Medulla oblongata (tissue), 1 donor: ENCODE results near the gene HM13.
"Not testable (repeated sequence)": the region's sequence is repeated elsewhere in the genome, so short reads cannot be mapped to it uniquely, and the experiment has no call there.

Source experiments
- DNase-seq: peaks from one replicate; pipeline ENCODE4 v3.0.0-alpha.2; 2015; ENCODE audit errors: extremely low spot score

The HM13 gene

DNA sequence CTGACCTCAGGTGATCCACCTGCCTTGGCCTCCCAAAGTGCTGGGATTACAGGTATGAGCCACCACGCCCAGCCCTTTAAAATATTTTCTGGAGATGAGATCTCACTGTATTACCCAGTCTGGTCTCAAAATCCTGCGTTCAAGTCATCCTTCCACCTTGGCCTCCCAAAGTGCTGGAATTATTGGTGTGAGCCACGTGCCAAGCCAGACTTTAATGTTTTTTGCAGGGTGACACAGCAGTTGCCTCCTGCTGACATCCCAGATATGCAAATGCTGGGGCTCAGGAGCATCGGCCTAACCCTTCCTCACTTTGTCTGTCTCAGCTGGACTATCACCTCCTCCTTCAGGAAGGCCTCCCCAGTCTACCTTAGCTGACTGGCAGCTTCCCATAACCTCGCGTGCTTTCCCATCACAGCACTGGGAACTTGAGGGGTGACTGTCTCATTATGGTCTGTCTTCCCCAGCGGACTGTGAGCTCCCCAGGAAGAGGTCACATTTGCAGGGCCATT, 76.5 kb downstream of the HM13 start:
- DNase-seq, result no peak

DNA sequence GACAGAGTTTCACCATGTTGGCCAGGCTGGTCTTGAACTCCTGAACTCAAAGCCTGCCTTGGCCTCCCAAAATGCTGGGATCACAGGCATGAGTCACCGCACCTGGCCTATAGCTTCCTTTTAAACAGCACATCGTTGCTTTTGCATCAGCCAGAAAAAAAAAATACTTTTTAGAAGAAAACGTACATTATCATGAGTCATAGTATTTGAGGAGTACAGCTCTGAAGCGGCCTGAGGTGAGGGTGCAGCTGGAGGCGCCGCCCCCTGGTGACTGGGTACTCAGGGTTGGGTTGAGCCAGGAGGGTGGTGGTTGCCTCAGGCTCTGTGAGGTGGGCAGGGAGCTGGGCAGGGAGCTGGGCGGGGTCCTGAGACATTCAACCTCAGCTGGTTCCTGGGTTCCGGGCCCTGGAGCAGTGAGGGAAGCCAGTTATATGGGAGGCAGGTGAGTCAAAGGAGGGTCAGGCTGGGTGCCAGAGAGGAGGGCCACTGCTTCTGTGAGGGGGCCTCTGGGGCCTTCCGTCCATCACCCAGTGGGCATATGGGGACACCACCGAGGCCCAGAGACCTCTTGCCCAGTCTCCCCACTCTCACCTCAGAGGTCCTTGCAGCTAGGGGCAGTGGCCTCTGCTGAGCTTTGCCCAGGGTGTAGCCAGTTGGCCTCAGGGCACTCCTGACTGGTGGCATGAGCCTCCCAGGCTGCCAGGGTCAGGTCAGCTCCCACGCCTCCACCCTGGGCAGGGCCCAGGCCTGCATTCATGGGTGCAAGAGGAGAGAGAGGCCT, 79.2 kb downstream of the HM13 start:
- DNase-seq, result no peak

DNA sequence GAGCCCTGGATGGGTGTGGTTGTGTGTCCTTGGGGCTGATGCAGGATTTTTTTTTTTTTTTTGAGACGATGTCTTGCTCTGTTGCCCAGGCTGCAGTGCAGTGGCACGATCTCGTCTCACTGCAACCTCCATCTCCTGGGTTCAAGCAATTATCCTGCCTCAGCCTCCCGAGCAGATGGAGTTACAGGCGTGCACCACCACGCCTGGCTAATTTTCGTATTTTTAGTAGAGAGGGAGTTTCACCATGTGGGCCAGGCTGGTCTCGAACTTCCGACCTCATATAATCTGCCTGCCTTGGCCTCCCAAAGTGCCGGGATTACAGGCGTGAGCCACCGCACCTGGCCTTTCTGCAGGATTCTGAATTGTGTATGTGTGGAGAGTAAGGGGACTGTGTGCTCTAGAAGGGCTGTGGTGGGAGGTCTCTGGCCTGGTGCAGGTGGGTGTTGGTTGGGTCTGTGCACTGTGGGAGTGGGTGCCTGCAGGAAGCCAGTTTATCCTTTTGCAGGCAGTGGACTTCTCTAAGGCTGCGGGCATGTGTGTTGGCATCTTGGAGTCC, 79.8 kb downstream of the HM13 start:
- no peak for DNase-seq

DNA sequence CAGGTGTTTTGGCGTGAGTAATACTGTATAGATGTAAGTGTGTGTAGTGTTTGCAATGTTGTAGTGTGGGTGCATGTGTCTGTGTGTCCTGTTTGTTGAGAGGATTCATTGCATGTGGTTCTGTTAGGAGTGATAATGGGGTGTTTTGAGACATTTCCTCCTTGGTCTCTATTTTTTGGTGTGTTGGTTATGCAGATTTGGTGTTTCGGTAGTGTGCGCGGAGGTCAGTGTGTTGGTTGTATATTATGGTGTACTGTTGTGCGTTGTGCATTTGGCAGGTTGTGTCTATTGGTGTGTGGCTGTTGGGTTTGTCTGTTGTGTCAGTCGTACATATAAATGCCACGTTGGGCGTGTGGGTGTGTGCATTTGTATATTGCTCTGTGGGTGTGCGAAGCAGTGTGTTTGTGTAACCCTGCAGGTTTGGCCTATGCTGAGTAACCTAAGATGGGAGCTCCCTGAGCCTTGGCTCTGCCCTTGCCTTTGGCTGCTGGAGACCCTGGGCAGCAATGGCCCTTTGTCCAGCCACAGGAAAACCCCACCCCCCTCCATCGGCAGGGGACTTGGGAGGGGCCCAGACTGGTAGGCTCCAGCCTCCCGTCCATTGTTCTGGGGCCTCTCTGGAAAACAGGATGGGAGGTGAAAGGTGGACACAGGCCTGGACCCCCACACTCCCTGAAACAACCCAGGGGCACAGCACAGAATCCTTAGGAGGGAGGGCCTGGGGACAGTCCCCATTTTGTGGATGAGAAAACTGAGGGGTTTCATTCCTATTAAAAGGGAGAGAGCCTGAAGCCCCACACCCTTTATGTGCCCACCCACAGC, 80.5 kb downstream of the HM13 start:
- DNase-seq, result no peak

DNA sequence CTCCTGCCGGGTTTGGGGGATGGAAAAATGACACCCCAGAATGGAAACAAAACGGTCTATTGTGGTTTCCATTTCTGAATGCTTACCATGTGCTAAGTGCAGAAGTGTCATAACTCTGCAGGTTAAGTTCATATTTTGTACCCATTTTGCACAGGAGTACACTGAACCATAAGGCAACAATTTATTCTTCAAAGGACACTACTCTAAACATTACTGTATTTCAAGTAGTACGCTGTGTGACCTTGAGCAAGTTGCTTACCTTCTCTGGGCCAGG, 81.1 kb downstream of the HM13 start:
- no peak for DNase-seq

DNA sequence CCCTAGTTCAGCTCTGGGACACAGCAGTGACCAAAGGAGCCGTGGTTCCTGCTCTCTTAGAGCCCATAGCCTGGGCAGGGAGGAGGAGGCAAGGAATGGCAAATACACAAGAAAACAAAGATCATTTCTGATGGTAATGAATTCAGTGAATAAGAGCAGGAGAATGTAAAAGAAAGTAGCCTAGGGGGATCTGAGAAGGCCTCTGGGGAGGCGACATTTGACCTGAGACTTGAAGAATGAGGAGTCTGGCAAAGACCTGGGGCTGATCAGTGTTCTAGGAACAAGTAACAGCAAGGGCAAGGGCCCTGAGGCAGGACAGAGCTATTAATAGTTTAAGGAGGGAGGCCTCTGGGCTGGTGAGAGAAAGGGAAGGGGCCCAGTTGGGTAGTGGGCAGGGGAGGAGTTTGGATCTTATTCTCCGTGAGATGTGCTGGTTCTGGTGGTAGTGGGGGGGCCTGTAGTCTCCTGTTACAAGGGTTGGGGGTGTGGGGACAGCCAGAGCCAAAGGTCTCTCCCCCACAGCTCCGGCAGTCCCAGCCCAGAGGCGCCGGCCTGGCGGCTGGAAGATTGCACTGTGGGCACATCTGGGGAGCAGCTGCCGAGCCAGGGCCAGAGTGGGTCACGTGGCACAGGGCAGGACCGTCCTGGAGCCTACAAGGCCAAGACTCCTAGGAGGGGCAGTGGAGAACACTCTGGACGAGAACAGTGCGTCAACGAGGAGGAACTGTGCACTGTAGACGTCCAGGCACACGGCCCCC, 81.6 kb downstream of the HM13 start:
- DNase-seq, result peak; percentile 66

DNA sequence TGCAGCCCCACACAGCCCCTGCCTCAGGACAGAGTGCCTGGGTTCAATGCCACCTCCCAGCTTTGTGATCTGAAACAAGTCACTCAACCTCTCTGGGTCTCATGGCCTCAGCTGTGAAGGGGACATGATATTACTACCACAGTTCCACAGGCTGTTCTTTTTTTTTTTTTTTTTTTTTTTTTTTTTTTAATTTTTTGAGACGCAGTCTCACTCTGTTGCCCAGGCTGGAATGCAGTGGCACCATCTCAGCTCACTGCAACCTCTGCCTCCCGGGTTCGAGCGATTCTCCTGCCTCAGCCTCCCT, 82.1 kb downstream of the HM13 start:
- DNase-seq, result not testable (repeated sequence)

DNA sequence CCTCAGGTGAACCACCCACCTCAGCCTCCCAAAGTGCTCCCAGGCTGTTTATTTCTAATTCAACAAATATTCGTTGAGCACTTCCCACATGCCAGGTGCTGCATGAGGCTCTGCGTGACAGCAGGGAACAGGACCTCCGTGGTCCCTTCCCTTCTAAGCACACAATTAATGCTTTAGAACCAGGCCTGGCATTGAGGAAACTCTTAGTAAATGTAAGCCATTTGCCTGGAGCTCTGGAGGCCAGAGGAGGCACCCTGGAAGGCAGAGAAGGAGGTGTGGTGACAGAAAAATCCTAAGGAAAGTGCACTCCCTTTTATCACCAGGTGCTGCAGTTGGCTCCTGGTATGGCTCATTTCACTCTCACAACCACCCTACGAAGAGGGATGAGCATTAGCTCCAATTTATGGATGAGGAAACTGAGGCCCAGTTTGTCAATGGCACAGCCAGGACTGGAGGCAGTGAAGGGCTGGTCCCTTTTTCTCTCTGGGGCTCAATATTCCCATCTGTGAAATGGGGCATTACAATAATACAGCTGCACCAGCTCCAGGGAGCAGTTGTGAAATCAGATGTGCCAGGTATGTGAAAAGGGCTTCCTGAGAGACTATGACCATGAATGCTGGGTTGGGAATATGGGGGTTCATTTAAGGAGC, 82.7 kb downstream of the HM13 start:
- no peak for DNase-seq

DNA sequence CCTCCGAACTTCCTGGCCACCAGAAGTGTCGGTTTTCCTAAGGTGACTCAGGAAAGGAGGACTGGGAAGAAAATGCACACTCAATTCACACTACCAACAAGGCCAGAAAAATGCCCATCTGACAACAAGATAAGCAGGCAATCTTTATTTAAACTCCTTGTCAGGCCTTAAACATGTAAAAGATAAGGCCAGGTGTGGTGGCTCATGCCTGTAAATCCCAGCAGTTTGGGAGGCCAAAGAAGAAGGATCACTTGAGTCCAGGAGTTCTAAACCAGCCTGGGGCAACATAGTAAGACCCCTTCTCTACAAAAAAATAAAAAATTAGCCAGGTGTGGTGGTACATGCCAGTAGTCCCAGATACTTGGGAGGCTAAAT, 83.2 kb downstream of the HM13 start:
- no peak for DNase-seq

DNA sequence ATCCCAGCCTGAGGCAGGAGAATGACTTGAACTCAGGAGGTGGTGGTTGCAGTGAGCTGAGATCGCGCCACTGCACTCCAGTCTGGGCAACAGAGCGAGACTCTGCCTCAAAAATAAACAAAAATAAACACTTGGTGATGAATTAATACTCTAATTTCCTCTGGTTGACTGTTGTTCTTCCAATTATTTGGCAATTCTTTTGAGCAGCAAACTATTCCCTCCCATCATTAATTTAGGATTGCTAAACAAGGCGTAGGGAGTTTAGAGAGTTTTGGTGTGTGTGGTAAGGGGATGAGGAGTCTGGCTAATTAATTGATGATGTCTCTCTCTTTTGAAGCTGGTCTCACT, 88.2 kb downstream of the HM13 start:
- DNase-seq, result no peak

DNA sequence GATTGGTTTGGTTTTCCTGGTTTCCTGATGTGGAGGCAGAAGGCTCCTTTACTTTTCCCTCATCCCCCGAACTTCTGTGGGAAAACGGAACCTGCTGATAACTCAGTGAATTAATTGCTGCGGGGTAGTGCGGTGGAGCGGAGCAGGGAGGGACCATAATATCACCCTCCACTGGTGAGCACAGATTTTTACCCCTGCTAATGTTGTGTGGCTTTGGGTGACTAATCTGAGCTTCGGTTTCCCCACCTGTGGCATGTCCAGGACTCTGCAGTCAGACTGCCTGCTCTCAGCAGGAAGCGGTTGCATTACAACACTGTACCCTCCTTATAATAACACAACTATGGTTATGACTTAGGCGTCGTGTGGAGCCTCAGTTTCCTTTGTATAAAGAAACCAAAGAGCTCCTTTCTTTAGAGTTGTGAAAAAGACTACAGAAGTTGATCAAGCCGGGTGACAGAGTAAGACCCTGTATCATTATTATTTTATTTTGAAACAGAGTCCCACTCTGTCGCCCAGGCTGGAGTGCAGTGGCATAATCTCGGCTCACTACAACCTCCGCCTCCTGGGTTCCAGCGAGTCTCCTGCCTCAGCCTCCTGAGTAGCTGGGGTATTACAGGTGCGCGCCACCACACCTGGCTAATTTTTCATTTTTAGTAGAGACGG, 88.7 kb downstream of the HM13 start:
- DNase-seq, result no peak

DNA sequence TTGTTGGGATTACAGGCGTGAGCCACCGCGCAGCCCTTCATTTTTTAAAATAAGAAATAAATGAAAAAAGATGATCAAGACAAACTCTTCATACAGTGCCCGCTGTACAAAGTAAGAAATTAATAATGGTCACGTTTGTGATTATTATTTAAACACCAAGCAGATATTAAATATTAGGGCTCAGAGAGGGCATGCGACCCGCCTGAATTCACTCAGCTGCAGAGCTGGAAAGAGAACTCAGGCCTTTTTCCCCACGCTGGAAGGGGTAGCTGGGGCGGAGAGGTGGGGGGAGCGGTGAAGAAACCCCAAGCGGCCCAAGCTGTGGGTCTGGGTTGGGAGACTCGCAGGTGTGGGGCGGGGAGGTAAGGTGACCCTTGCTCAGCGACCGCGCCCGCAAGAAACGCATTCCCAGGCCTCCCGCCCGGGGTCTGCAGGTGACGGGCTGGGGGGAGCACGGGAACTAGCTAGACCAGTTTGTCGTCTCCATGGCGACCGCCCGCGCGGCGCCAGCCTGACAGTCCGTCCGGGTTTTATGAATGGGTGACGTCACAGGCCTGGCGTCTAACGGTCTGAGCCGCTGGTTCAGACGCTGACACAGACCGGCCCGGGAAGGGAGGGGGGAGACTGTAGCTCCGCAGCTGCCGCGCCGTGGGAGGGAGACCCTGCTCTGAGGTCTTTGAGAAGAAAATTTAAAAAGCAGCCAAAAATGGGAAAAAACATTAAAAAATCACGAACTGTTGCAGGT, 89.8 kb downstream of the HM13 start:
- DNase-seq, result peak; percentile 97

DNA sequence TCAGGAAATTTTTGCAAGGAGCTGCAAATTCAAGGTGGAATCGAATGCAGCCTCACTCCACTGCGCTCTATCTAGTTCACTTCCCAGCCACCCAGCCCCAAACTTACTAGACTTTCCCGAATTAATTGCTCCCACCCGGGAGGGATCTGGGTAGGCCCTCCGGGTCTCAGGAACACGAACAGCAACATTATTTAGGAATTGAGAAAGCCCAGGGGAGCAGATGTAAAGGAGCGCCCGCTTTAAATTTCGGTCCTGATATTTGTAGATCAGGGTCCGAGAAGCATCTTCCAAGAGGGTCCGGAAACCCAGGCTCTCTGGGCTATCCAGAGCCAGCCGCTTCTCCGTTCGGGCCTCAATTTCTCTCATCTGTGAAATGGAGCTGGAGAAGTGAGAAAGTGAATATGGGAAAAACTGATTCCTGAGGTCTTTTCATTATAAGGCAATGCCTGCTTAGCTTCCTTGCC, 90.4 kb downstream of the HM13 start:
- peak; percentile 15 for DNase-seq

DNA sequence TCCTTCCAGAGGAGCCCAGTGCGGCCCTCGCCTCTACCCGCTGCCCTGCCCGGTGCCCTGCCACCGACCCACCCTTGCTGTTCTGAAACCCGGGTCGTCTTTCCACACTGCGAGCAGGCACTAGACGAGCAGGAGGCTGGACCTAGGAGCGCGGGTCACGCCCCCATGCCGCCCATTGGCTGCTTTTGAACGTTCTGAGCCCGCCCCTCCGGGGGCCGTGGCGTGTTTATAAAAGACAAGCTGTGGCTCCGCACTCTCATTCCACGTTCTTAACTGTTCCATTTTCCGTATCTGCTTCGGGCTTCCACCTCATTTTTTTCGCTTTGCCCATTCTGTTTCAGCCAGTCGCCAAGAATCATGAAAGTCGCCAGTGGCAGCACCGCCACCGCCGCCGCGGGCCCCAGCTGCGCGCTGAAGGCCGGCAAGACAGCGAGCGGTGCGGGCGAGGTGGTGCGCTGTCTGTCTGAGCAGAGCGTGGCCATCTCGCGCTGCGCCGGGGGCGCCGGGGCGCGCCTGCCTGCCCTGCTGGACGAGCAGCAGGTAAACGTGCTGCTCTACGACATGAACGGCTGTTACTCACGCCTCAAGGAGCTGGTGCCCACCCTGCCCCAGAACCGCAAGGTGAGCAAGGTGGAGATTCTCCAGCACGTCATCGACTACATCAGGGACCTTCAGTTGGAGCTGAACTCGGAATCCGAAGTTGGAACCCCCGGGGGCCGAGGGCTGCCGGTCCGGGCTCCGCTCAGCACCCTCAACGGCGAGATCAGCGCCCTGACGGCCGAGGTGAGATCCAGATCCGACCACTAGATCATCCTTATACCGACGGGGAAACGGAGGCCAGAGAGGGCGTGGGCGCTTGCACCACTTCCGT, 91.0 kb downstream of the HM13 start, which contains the start of gene ID1:
Gene ID1 (plus strand): TSS at position 259 of the 871 bp plus-strand sequence. CDS start 99 bp downstream, at position 358.
- DNase-seq, result peak; percentile 98

DNA sequence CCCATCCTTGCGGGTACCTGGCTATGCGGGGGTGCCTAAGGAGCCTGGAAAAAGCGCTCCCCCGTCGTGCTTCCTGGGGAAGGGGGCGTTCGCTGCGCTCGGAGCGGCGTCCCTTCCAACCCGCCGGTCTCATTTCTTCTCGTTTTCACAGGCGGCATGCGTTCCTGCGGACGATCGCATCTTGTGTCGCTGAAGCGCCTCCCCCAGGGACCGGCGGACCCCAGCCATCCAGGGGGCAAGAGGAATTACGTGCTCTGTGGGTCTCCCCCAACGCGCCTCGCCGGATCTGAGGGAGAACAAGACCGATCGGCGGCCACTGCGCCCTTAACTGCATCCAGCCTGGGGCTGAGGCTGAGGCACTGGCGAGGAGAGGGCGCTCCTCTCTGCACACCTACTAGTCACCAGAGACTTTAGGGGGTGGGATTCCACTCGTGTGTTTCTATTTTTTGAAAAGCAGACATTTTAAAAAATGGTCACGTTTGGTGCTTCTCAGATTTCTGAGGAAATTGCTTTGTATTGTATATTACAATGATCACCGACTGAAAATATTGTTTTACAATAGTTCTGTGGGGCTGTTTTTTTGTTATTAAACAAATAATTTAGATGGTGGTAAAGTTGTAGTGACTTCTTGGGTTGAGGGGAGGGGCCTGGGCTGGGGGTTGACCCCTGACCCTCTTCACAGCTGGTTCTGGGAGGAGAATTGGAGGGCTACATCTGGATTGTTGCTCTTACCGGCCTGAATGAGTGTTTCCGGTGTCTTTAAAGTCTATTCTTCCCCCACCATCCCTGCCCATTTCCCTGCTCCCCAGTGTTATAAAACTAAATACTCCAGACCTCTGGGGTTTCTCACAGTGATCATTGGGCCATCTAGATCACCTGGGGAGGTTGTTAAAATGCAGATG, 91.9 kb downstream of the HM13 start:
- no peak for DNase-seq

DNA sequence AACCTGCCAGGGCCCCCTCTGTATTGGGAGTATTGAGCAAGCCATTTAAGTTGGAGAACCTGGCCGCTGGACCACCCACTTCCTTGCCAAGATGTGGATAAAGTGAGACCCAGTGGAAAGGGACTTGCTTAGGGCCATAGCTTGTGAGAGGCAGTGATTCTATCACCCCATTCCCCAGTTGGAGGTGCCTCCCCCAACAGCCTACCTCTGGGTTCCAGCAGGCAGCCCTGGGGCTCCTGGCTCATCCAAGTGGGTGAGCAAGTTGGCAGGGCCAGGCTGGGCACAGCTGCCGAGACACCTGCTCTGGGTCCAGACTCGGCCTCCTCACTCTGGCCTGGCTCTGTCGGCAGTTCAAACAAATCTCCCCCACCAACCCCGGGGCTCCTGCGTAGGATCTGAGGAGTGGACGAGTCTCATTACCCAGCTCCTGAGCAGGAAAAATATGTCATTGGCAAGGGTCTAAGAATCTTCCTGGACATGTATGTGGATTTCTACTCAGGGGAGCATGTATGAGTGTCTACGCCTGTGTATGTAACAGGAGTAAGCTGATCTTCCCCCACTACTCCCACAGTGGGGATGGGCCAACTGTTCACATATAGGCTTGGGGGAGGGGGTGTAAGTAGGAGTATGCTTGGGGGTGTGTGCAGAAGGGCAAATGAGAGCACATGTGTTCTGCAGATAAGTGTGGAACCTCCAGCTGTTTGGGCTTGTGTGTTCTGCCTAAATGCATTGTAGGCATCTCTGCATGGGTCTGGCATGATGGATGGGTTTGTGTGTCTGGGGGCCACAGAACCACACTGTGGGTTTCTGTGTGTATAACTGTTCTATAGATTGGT, 92.8 kb downstream of the HM13 start:
- peak; percentile 34 for DNase-seq

DNA sequence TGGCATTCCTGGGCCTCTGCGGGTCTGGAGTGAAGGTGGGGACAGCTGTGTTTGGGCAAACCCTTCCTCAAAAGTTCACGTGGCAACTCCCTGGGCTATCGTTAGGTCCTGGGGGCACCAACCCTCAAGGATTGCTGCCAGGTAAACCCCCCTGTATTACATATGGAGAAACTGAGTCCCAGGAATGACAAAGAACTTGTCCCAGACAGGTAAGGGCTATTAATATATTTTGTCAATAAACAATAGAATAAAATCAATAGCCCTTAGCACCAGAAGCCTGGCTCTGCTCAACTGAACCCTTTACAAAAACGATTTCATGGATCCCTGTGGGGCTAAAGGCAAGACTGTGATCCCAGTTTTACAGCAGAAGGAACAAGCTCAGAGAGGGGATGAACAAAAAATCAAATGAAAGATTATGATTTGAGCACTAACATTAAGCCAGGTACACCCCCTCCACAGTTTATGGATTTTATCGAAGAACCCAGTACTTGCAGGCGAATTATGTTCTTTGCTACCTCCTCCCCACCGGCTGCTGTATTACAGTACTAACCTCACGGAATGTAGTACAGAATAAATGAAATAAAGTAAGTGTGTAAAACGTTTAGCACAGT, 93.5 kb downstream of the HM13 start:
- no peak for DNase-seq
